B cell (primary cell): ENCODE data around the gene PMM1.

ENCODE experiments used
- CTCF ChIP-seq: fragments of 200-600 bp; IDR thresholded peaks from one replicate; pipeline ENCODE4 v1.8.0; 2022; ENCODE audit warnings: antibody characterized with exemption, mild to moderate bottlenecking
- EZH2 ChIP-seq: IDR thresholded peaks from 2 replicates; pipeline ENCODE4 v1.6.1; 2012; ENCODE audit warnings: borderline replicate concordance, low read depth, mild to moderate bottlenecking, moderate library complexity, low read length; ENCODE audit not compliant: insufficient read depth, poor library complexity, severe bottlenecking

GRCh38 chr22:41600976-41601375 lies 11.3 kb upstream of the PMM1 start:
- no peak for TF ChIP-seq CTCF
- TF ChIP-seq EZH2 = no peak
